OCI-LY7 (cell line): ENCODE measurements around the gene PDE3B.

Experiments
- CTCF ChIP-seq: fragments of 200-600 bp; sonication (generic); conservative IDR thresholded peaks from 2 replicates; pipeline ENCODE4 v1.5.1; 2014; ENCODE audit warnings: mild to moderate bottlenecking, antibody characterized with exemption, low read length, moderate library complexity, mixed read lengths
- EZH2phosphoT487 ChIP-seq: fragments of 200-600 bp; sonication (generic); IDR thresholded peaks from 2 replicates; pipeline ENCODE4 v1.6.1; 2018; ENCODE audit warnings: low read depth, borderline replicate concordance, mild to moderate bottlenecking, mixed run types, antibody characterized with exemption, low read length, moderate library complexity, mixed read lengths

- TF ChIP-seq CTCF = no peak
- no peak for TF ChIP-seq EZH2phosphoT487
Measured at GRCh38 chr11:14673824-14674405, 30.3 kb downstream of the PDE3B start.
